Omental fat pad (tissue), 4 donors: ENCODE results near the gene COL4A6. TPM values are rescaled to one million over a fixed set of nuclear protein-coding genes. Genes with fewer than 3 reads are reported as not detected.

Experiments used
- ATAC-seq: fragments of 150-250 bp; one replicate; pipeline ENCODE4 v1.9.1; 2016; ENCODE audit warnings: mild to moderate bottlenecking, moderate library complexity; ENCODE audit not compliant: low FRiP score
- DNase-seq: peaks from one replicate; pipeline ENCODE4 v3.0.0-alpha.2; 2019; ENCODE audit warnings: low spot score
- total RNA-seq, 4 donors: library from RNA; depleted of rRNA; stranded (reverse); fragments of >200 nt; gene quantifications; one replicate each; pipeline ENCODE4 v1.1.0, GENCODE V29; 2016
- TF ChIP-seq, protein P1 (sequence below), 3 donors: fragments of 450-650 bp; IDR thresholded peaks; one replicate each; pipeline ENCODE4 v1.5.1; 2016 to 2017; ENCODE audit warnings: antibody characterized with exemption in 3 of 3, mild to moderate bottlenecking in 3 of 3, moderate library complexity in 2 of 3

COL4A6 gene
- total RNA-seq, 4 donors from 2014 or later, result 0.38 to 4.5 (median 2.4) TPM

DNA sequence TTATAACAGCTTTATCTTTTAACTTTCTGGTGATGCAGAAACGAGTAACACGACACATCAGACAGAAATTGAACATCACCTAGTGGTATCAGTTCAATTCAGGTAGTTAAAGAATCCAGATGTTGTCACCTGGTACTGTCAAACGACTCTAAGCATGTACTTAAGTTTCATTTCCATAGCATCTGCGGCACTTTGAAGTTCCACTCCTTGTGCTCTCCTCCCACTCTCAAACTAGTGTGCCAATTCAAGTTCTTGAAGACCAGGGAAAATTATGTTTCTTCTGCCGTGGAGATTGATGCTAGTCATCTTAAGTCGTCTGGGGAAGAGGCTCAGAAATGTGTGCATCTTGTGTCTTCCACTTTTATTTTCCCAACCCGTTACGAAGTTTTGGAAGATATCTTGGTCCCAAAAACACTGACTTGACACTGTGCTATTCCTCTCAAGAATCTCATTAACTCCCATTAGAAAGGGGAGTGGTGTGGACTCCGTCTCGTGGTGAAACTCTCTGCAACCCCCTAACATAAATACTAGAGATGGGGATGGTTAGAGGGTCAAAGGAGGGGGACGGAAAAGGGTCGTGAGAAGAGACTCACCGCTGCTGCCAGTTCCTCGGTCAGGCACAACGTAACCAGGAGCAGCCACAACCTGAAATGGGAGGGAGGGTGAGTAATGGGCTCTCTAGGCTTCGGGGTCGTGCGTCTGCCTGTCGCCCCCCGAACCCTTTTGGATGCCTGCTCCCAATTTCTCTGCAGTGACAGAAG lies 693 bp downstream of the COL4A6 start:
- TF ChIP-seq, protein P1, sequence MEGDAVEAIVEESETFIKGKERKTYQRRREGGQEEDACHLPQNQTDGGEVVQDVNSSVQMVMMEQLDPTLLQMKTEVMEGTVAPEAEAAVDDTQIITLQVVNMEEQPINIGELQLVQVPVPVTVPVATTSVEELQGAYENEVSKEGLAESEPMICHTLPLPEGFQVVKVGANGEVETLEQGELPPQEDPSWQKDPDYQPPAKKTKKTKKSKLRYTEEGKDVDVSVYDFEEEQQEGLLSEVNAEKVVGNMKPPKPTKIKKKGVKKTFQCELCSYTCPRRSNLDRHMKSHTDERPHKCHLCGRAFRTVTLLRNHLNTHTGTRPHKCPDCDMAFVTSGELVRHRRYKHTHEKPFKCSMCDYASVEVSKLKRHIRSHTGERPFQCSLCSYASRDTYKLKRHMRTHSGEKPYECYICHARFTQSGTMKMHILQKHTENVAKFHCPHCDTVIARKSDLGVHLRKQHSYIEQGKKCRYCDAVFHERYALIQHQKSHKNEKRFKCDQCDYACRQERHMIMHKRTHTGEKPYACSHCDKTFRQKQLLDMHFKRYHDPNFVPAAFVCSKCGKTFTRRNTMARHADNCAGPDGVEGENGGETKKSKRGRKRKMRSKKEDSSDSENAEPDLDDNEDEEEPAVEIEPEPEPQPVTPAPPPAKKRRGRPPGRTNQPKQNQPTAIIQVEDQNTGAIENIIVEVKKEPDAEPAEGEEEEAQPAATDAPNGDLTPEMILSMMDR (IDR thresholded peaks at IDR 0.05), result no peak
- DNase-seq (no peak), ATAC-seq (peak; percentile 20)

DNA sequence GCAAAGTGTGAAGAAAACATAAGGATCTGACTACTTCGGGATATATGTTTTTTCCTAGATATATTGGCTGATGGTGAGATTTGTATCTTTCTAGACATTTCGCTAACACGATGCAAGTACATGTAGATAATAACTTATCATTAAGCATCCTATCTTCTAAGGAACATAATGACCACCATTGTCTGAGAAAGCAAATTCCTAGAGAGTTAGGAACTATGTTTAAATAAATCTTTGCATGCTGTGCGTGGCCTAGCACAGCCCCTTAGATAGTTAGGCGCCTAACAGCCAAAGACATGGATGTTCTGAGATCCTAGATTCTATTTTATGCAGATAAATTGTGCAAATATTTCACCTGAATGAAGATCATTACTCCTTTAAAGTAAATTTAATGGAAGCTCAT lies 3.0 kb downstream of the COL4A6 start:
- TF ChIP-seq, protein P1 (IDR thresholded peaks at IDR 0.05), result no peak
- no peak for ATAC-seq
- no peak for DNase-seq

DNA sequence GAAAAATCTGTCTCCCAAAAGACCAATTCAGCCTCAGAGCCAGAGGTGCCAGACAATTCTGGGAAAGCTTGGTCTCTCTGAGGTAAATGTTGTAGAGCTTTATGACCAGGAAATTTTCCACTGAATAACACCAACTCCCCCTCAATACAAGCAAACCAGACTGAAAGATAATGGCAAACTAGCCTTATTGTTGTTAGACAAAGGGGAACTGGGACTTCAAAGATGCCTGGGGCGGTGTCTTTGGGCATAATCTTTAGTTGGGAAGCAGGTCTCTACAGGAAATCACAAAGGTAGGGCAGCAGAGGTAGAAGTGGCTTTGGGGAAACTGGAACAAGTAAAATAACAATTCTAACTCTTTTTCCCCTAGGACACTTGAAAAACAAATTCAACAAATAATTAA lies 12.0 kb downstream of the COL4A6 start:
- TF ChIP-seq, protein P1 (IDR thresholded peaks at IDR 0.05), result no peak

DNA sequence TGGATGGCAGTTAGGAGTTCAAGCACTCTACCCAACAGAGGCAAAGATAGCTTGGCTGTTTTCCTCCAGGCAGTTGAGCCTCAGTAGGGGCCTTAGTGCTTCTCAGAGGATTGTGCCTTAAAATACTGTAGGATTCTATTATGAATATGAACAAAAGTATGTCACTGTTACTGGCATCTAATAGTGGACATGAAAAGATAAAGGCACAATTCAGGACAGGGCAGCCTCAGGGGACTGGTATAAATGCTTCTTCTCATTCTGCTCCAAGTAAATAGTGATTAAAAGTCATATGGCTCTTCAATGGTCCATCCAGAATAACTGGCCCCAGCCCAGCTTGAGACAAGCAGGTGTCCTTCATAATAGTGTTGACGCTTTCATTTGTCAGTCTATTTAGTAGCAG lies 17.7 kb downstream of the COL4A6 start:
- TF ChIP-seq, protein P1 (IDR thresholded peaks at IDR 0.05), result no peak
- DNase-seq (no peak), ATAC-seq (no peak)

More for the DNA sequence above, 12.0 kb downstream of the COL4A6 start:
- no peak for DNase-seq
- ATAC-seq, result no peak

DNA sequence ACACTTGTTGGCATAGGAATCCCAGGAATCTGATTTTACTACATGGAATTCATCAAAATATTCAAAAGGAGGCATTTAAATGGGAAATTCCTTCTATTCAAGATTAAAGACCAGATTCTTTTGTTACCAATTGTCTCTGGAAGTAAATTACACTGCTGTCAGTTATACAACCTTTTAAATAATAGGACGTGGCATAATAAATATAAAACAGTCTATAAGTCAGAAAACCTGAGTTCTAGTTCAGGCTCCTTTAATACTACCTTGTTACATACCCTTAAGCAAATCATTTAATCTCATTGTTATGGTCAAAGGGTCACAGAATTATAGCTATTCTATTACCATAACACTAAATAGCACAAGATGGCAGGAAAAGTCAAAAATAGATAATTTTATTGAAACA lies 18.8 kb downstream of the COL4A6 start:
- ATAC-seq, result no peak
- DNase-seq, result no peak
- TF ChIP-seq, protein P1 (IDR thresholded peaks at IDR 0.05), result no peak

DNA sequence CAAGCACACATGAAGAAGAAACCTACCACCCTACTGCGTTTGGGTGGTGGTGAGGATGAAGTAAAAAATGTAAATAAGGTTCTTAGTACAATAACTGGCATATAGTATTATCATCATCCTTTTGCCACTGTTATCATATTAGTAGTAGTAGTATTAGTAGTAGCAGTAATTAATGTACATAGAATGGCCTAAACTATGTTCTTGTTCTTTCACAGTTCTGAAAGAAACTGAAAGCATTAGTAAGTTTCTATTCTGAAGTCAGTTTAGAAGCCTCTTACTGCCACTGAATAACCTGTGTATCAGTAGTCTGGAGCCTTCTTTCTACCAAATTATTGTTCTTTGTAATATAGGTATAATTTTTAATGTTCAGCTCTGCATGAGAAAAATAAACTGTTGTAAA lies 21.0 kb downstream of the COL4A6 start:
- TF ChIP-seq, protein P1 (IDR thresholded peaks at IDR 0.05), result no peak
- no peak for DNase-seq
- no peak for ATAC-seq

DNA sequence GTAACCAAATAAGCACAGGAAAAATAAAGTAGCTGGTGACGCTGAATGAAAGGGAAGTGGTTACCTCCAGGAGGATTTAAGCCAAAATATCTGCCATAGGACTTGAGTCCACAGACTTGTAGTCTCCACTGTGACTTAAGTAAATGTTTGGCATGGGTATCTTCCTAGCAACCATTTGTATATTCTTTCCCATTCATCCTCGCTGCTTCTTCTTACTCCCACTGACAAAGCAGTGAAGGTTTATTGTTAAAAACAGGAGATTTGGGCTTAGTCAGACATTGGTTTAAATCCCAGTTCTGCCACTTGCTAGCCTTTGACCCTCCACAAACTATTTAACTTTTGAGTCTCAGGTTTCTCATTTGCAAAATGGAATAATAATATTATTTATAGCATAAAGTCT lies 22.3 kb downstream of the COL4A6 start:
- ATAC-seq, result no peak
- TF ChIP-seq, protein P1 (IDR thresholded peaks at IDR 0.05), result no peak
- DNase-seq, result no peak
